ENCODE results near the gene CNNM3. TPM values are rescaled to one million over a fixed set of nuclear protein-coding genes. Genes with fewer than 3 reads are reported as not detected.

Gene CNNM3
- total RNA-seq, 4 donors from 2014 or later: 3.7 to 10.2 (median 5.5) TPM

DNA sequence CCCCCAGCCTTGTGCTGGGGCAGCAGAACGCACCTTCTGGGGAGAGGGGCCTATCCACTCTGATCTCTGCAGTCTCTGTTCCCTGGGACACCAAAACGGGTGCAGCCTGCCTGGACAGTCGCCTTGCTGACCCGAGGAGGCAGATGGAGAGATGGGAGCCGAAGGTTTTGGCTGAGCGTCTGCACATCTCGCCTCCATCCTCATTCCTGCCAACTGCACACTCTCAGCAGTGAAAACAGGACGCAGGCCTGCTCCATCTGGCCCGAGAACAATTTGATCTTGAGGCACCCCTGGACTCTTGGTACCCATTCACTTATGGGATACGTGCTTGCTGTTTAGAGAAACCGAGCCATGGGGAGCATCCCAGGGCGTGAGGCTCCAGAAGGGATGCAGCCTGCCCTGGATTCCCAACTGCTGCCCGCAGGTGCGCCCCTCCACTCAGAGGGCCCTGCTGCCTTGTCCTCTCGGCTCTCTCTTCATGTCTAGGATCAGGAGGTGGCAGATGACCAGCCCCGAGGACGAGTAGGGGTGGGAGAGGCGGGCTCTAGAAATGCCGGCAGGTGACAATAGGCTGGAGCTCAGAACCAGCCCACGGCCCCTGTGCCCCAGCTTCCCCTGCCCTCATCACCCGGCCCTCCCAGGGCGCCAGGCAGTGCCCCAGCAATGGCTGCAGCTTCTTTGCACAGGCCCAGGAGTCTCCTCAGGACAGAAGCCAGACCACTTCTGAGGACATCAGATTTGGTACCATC is 62.9 kb downstream of the CNNM3 start:
- no peak for DNase-seq
- intact Hi-C loops (cut with DNase I): no loop called here
- Histone ChIP-seq H3K27ac (no peak overlapping the region), H3K9me3 (no peaks in the 10 kb centered on the region), H3K4me1 (peaks cover 47 to 72% (median 58%) of the 10 kb centered on the region in 3 donors), H3K27me3 (no peaks in the 10 kb centered on the region), H3K4me3 (no peak overlapping the region), H3K36me3 (no peaks in the 10 kb centered on the region)
- 73 to 87% methylated on average over 3 to 6 of the region's 22 CpGs for WGBS, 2 donors
- TF ChIP-seq POLR2A (IDR thresholded peaks at IDR 0.05): no peak
- TF ChIP-seq, protein P1, sequence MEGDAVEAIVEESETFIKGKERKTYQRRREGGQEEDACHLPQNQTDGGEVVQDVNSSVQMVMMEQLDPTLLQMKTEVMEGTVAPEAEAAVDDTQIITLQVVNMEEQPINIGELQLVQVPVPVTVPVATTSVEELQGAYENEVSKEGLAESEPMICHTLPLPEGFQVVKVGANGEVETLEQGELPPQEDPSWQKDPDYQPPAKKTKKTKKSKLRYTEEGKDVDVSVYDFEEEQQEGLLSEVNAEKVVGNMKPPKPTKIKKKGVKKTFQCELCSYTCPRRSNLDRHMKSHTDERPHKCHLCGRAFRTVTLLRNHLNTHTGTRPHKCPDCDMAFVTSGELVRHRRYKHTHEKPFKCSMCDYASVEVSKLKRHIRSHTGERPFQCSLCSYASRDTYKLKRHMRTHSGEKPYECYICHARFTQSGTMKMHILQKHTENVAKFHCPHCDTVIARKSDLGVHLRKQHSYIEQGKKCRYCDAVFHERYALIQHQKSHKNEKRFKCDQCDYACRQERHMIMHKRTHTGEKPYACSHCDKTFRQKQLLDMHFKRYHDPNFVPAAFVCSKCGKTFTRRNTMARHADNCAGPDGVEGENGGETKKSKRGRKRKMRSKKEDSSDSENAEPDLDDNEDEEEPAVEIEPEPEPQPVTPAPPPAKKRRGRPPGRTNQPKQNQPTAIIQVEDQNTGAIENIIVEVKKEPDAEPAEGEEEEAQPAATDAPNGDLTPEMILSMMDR (IDR thresholded peaks at IDR 0.05): no peak

DNA sequence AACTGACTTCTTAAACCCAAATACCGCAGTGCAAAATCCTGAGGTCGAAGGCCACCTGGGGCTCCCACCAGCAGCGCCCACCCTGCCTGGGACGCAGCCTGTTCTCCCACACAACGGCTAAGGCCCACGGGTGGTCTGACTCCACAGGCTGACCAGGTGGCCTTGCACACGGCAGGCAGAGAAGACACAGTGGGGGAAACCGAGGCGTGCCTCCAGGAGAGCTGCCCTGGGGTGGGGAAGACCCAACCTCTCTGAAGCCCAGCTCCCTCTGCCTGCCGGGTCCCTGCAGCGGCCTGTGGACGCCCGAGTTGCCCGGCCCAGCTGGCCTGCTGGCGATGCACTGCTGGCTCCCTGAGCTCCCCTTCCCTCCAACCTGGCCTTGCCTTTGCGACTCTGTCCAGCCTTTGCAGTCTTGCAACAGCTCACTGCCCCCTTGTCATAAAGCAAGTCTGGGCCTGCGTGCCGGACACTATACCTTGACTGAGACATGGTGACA is 63.5 kb downstream of the CNNM3 start:
- H3K4me1 ChIP-seq: peaks cover 47 to 72% (median 58%) of the 10 kb centered on the region in 3 donors
- TF ChIP-seq POLR2A (IDR thresholded peaks at IDR 0.05): no peak
- TF ChIP-seq, protein P1 (IDR thresholded peaks at IDR 0.05): no peak
- WGBS, 2 donors: 91% methylated on average over 9 of the region's 18 CpGs; no CpG with 5 or more reads in 1 of the 2 donors
- intact Hi-C loops (cut with DNase I): no loop called here
- H3K4me3 ChIP-seq: no peak overlapping the region
- no peaks in the 10 kb centered on the region for H3K9me3 ChIP-seq
- H3K27ac ChIP-seq: no peak overlapping the region
- DNase-seq: no peak
- H3K36me3 ChIP-seq: no peaks in the 10 kb centered on the region
- H3K27me3 ChIP-seq: no peaks in the 10 kb centered on the region

DNA sequence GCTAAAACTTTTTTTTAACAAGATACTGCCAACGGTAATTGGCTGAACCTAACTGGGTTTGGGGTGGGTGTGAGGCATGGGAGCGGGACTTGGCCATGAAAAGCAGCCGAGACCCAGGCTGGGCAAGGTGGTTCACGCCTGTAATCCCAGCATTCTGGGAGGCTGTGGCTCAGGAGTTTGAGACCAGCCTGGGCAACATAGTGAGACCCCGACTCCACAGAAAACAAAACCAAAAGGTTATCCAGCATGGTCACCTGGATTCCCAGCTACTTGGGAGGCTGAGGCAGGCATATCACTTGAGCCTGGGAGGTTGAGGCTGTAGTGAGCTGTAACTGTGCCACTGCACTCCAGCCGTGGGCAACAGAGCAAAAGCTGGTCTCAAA is 64.8 kb downstream of the CNNM3 start:
- Histone ChIP-seq H3K27me3 (no peaks in the 10 kb centered on the region), H3K9me3 (no peaks in the 10 kb centered on the region), H3K36me3 (no peaks in the 10 kb centered on the region), H3K27ac (peak overlapping the region in 1 of 4 donors; percentile 86), H3K4me3 (no peak overlapping the region), H3K4me1 (peaks cover 53 to 72% (median 58%) of the 10 kb centered on the region in 3 donors)
- DNase-seq: no peak
- intact Hi-C loops (cut with DNase I): no loop called here
- 43 to 82% methylated on average over 1 to 4 of the region's 6 CpGs for WGBS, 2 donors
- TF ChIP-seq POLR2A (IDR thresholded peaks at IDR 0.05): no peak
- TF ChIP-seq, protein P1 (IDR thresholded peaks at IDR 0.05): no peak

DNA sequence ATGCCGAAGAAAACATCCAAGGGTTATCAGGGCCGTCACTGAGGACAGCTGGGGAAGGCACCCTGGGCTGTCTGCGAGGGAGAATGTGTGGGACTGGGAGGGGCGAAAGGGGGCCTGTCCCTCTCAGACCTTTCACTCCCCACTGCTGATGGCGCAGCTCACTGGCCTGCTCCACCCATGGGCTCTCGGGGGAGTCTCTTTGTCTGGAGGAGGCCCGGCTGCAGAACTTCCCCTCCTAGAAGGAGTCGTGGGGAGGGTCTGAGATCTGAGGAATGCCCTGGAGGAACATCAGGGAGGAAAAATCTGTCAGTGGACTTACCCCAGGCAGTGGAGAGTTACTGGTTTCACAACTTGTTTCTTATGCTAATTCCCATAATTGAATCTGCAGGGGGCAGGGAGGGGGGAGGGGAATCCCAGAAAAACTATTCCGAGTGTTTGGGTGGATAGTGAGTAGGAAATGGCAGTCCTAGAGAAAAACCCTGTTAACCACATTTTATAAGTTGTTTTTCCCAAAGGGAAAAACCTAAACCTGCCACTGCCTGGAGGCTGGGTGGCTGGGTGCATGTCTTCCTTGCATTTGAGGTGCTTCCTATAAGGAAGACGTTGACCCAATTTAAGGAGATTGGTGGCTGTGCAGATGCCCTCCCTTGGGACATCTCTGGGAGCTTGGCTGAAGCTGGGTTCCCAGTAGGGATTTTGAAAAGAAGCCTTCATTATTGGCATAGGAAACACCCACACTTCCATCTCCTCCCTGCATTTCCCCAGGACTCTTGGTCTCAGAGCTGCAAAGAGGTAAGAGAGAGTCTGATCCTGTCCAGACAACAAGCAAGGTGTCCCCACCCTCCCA is 65.5 kb downstream of the CNNM3 start:
- DNase-seq: no peak
- H3K27ac ChIP-seq: peak overlapping the region; percentile 69 to 86 (median 76)
- no peaks in the 10 kb centered on the region for H3K27me3 ChIP-seq
- no peaks in the 10 kb centered on the region for H3K9me3 ChIP-seq
- intact Hi-C loops (cut with DNase I): no loop called here
- TF ChIP-seq, protein P1 (IDR thresholded peaks at IDR 0.05): no peak
- TF ChIP-seq POLR2A (IDR thresholded peaks at IDR 0.05): no peak
- H3K4me1 ChIP-seq: peaks cover 56 to 73% (median 64%) of the 10 kb centered on the region in 3 donors
- H3K4me3 ChIP-seq: no peak overlapping the region
- H3K36me3 ChIP-seq: no peaks in the 10 kb centered on the region
- 32 to 50% methylated on average over 6 to 8 of the region's 10 CpGs for WGBS, 2 donors

DNA sequence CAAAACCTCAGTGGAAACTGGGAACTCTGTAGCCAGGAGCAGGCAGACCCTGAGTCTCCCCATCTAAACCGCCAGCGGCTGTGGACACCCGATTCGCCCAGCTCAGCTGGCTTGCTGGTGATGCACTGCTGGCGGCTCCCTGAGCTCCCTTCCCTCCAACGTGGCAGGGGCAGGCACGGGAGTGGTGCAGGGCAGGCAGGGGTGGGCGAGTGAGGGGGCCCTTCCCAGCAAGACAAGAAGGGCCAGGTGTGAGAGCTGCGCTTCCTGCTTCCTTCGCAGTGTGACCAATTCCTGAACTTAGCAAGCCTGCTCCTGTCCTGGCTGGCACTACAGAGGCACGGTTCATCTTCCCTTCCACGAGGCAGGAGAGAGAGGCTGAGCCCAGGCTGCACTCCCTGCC is 66.2 kb downstream of the CNNM3 start:
- intact Hi-C loops (cut with DNase I): no loop called here
- no peak for DNase-seq
- peaks cover 63 to 80% (median 71%) of the 10 kb centered on the region in 3 donors for H3K4me1 ChIP-seq
- H3K27ac ChIP-seq: peak overlapping the region; percentile 69 to 86 (median 76)
- H3K9me3 ChIP-seq: no peaks in the 10 kb centered on the region
- H3K36me3 ChIP-seq: no peaks in the 10 kb centered on the region
- TF ChIP-seq POLR2A (IDR thresholded peaks at IDR 0.05): peak in 1 of 4 donors; percentile 26
- TF ChIP-seq, protein P1 (IDR thresholded peaks at IDR 0.05): no peak
- WGBS, 2 donors: 66% methylated on average over 6 of the region's 12 CpGs; no CpG with 5 or more reads in 1 of the 2 donors
- no peak overlapping the region for H3K4me3 ChIP-seq
- H3K27me3 ChIP-seq: no peaks in the 10 kb centered on the region
